HepG2 (cell line): ENCODE data around the gene AIF1. TPM values are rescaled to one million over a fixed set of nuclear protein-coding genes. Genes with fewer than 3 reads are reported as not detected.

Experiments used
- GATA4 ChIP-seq: sonication (generic); IDR thresholded peaks from 2 replicates; pipeline ENCODE4 v1.6.1; 2016; ENCODE audit warnings: antibody characterized with exemption, low read depth, borderline replicate concordance
- GATAD2A ChIP-seq: IDR thresholded peaks from 2 replicates; pipeline ENCODE4 v1.6.1; 2016
- GZF1 ChIP-seq: sonication (generic); formaldehyde crosslinking; IDR thresholded peaks from 2 replicates; pipeline ENCODE4 v1.5.1; 2020; ENCODE audit warnings: mild to moderate bottlenecking, missing genetic modification reagents
- HES4 ChIP-seq: sonication (generic); formaldehyde crosslinking; IDR thresholded peaks from 2 replicates; pipeline ENCODE4 v1.9.0; 2021; ENCODE audit warnings: mild to moderate bottlenecking, missing genetic modification reagents, borderline replicate concordance
- HNRNPH1 ChIP-seq: fragments of 200-400 bp; formaldehyde crosslinking; optimal IDR thresholded peaks from 2 replicates; pipeline ENCODE3; 2017; ENCODE audit warnings: mild to moderate bottlenecking, low read depth, low read length
- KAT2B ChIP-seq: fragments of 150-350 bp; IDR thresholded peaks from 2 replicates; pipeline ENCODE4 v1.6.1; 2014; ENCODE audit warnings: low read depth, low read length, borderline replicate concordance
- POLR2AphosphoS2 ChIP-seq: IDR thresholded peaks from 2 replicates; pipeline ENCODE4 v1.6.1; 2011; ENCODE audit warnings: low read depth, low read length, improper control_type of control experiment
- SSRP1 ChIP-seq: IDR thresholded peaks from 2 replicates; pipeline ENCODE4 v1.6.1; 2016; ENCODE audit warnings: control low read depth
- ZNF564 ChIP-seq: sonication (generic); formaldehyde crosslinking; IDR thresholded peaks from 2 replicates; pipeline ENCODE4 v1.8.1; 2023; ENCODE audit warnings: mild to moderate bottlenecking, missing genetic modification reagents
- ZNF605 ChIP-seq: sonication (generic); formaldehyde crosslinking; IDR thresholded peaks from 2 replicates; pipeline ENCODE4 v1.8.0; 2022; ENCODE audit warnings: mild to moderate bottlenecking, missing genetic modification reagents
- ZNF615 ChIP-seq: sonication (generic); formaldehyde crosslinking; IDR thresholded peaks from 2 replicates; pipeline ENCODE4 v1.5.0; 2020; ENCODE audit warnings: mild to moderate bottlenecking, missing genetic modification reagents, borderline replicate concordance
- ZNF737 ChIP-seq: sonication (generic); formaldehyde crosslinking; IDR thresholded peaks from 2 replicates; pipeline ENCODE4 v1.5.0; 2020; ENCODE audit warnings: missing genetic modification reagents, mild to moderate bottlenecking, borderline replicate concordance
- ZNF780A ChIP-seq: sonication (generic); formaldehyde crosslinking; IDR thresholded peaks from 2 replicates; pipeline ENCODE4 v1.8.0; 2022; ENCODE audit warnings: mild to moderate bottlenecking, missing genetic modification reagents, moderate library complexity
- polyA plus RNA-seq, 8 experiments: library from polyadenylated mRNA; depleted of rRNA in 3 of 8; stranded (reverse) in 7 of 8; unstranded in 1 of 8; fragments of >200 nt; fragmentation: Illumina TruSeq in 4 of 8; extraction: Trizol in 4 of 8; gene quantifications; 2 replicates each; pipeline versions ENCODE4 v1.2.1 to v1.2.3, GENCODE V29; 2011 to 2016; ENCODE audit warnings: low read depth in 4 of 8, missing spikeins in 1 of 8, mixed read lengths in 1 of 8; ENCODE audit not compliant: insufficient read depth in 1 of 8
- total RNA-seq, 5 experiments: library from RNA; depleted of rRNA; stranded (reverse); fragments of >200 nt; fragmentation: Illumina TruSeq; extraction: Trizol; gene quantifications; 2 replicates each; pipeline ENCODE4 v1.2.3, GENCODE V29; 2016; ENCODE audit warnings: low read depth in 1 of 5
- TF ChIP-seq, protein P1 (sequence below): sonication (generic); formaldehyde crosslinking; IDR thresholded peaks from 2 replicates; pipeline ENCODE4 v1.8.1; 2022; ENCODE audit warnings: mild to moderate bottlenecking, missing genetic modification reagents
- TF ChIP-seq, protein P2 (sequence below): sonication (generic); formaldehyde crosslinking; IDR thresholded peaks from 2 replicates; pipeline ENCODE4 v1.5.1; 2020; ENCODE audit warnings: missing genetic modification reagents, mild to moderate bottlenecking, borderline replicate concordance
- TF ChIP-seq, protein P3 (sequence below): sonication (generic); formaldehyde crosslinking; conservative IDR thresholded peaks from 2 replicates; pipeline ENCODE4 v1.4.0; 2020; ENCODE audit warnings: missing genetic modification reagents
- TF ChIP-seq, protein P4 (sequence below): sonication (generic); formaldehyde crosslinking; IDR thresholded peaks from 2 replicates; pipeline ENCODE4 v1.4.0; 2020; ENCODE audit warnings: mild to moderate bottlenecking, missing genetic modification reagents, borderline replicate concordance
- TF ChIP-seq, protein P5 (sequence below): sonication (generic); formaldehyde crosslinking; IDR thresholded peaks from 2 replicates; pipeline ENCODE4 v1.4.0; 2020; ENCODE audit warnings: missing genetic modification reagents
- TF ChIP-seq, protein P6 (sequence below): sonication (generic); formaldehyde crosslinking; IDR thresholded peaks from 2 replicates; pipeline ENCODE4 v1.8.0; 2022; ENCODE audit warnings: missing genetic modification reagents, low read depth, mild to moderate bottlenecking, borderline replicate concordance

AIF1 gene
- total and polyA plus RNA-seq, 2 of the 13 experiments (the other 11 are each of a cell fraction or from before 2014, with no cell fraction given): 1.5 TPM; not detected in 1

DNA sequence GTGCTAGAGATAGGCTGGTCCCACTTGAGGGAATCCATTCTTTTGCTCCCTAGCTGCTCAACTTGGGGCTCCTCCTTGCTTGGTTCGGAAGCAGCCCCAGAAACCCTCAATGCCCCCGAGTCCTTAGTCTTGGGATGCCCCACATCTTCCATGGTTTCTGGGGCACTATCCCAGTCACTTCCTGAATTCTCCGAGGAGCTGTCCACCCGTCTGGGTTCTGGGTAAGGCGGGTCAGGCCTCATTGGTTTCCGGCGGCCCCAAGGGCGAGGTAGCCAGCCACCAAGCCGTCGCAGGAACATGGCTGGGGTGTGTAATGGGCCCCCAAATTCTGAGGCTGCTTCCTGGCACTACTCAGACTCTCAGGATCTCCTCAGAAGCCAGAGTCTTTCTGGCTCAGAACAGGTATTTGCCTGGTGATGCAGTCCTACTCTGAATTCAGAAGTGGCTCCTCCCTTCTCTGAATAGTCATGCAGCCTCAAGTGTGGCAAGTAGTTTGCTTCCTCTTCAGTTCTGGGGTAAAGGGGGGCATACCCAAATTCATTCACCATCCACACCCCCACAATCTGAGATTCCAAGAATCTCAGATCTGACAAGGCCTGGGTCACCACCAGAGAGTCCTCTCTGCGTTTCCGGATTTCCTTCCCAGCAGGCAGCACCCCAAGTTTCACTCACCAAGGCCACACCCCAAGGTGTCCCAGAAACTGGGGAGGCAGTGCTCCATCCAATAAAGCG lies 44.8 kb downstream of the AIF1 start (continued):
- TF ChIP-seq, protein P1, sequence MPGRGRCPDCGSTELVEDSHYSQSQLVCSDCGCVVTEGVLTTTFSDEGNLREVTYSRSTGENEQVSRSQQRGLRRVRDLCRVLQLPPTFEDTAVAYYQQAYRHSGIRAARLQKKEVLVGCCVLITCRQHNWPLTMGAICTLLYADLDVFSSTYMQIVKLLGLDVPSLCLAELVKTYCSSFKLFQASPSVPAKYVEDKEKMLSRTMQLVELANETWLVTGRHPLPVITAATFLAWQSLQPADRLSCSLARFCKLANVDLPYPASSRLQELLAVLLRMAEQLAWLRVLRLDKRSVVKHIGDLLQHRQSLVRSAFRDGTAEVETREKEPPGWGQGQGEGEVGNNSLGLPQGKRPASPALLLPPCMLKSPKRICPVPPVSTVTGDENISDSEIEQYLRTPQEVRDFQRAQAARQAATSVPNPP: no peak
- TF ChIP-seq ZNF615 (CRISPR knock-in tag) (0 out of 2 replicates have a peak, but pooled peaks have one; percentile 4), ZNF605 (CRISPR knock-in tag) (peak; percentile 50; the same call in 1 of the 2 replicates), HNRNPH1 (no peak), POLR2AphosphoS2 (no peak), GATAD2A (no peak), GZF1 (CRISPR knock-in tag) (0 out of 2 replicates have a peak, but pooled peaks have one; percentile 2), ZNF780A (0 out of 2 replicates have a peak, but pooled peaks have one; percentile 13), HES4 (CRISPR knock-in tag) (no peak), KAT2B (no peak), ZNF737 (0 out of 2 replicates have a peak, but pooled peaks have one; percentile 58), SSRP1 (CRISPR knock-in tag) (peak; percentile 54; the same call in 1 of the 2 replicates), ZNF564 (CRISPR knock-in tag) (no peak; the same call in 1 of the 2 replicates), GATA4 (peak; percentile 52; the same call in 1 of the 2 replicates)
- TF ChIP-seq, protein P2, sequence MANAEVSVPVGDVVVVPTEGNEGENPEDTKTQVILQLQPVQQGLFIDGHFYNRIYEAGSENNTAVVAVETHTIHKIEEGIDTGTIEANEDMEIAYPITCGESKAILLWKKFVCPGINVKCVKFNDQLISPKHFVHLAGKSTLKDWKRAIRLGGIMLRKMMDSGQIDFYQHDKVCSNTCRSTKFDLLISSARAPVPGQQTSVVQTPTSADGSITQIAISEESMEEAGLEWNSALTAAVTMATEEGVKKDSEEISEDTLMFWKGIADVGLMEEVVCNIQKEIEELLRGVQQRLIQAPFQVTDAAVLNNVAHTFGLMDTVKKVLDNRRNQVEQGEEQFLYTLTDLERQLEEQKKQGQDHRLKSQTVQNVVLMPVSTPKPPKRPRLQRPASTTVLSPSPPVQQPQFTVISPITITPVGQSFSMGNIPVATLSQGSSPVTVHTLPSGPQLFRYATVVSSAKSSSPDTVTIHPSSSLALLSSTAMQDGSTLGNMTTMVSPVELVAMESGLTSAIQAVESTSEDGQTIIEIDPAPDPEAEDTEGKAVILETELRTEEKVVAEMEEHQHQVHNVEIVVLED: no peak
- TF ChIP-seq, protein P3, sequence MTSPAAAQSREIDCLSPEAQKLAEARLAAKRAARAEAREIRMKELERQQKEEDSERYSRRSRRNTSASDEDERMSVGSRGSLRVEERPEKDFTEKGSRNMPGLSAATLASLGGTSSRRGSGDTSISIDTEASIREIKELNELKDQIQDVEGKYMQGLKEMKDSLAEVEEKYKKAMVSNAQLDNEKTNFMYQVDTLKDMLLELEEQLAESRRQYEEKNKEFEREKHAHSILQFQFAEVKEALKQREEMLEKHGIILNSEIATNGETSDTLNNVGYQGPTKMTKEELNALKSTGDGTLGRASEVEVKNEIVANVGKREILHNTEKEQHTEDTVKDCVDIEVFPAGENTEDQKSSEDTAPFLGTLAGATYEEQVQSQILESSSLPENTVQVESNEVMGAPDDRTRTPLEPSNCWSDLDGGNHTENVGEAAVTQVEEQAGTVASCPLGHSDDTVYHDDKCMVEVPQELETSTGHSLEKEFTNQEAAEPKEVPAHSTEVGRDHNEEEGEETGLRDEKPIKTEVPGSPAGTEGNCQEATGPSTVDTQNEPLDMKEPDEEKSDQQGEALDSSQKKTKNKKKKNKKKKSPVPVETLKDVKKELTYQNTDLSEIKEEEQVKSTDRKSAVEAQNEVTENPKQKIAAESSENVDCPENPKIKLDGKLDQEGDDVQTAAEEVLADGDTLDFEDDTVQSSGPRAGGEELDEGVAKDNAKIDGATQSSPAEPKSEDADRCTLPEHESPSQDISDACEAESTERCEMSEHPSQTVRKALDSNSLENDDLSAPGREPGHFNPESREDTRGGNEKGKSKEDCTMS (CRISPR knock-in tag): no peak
- TF ChIP-seq, protein P4, sequence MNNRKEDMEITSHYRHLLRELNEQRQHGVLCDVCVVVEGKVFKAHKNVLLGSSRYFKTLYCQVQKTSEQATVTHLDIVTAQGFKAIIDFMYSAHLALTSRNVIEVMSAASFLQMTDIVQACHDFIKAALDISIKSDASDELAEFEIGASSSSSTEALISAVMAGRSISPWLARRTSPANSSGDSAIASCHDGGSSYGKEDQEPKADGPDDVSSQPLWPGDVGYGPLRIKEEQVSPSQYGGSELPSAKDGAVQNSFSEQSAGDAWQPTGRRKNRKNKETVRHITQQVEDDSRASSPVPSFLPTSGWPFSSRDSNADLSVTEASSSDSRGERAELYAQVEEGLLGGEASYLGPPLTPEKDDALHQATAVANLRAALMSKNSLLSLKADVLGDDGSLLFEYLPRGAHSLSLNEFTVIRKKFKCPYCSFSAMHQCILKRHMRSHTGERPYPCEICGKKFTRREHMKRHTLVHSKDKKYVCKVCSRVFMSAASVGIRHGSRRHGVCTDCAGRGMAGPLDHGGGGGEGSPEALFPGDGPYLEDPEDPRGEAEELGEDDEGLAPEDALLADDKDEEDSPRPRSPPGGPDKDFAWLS (CRISPR knock-in tag): no peak
- TF ChIP-seq, protein P5, sequence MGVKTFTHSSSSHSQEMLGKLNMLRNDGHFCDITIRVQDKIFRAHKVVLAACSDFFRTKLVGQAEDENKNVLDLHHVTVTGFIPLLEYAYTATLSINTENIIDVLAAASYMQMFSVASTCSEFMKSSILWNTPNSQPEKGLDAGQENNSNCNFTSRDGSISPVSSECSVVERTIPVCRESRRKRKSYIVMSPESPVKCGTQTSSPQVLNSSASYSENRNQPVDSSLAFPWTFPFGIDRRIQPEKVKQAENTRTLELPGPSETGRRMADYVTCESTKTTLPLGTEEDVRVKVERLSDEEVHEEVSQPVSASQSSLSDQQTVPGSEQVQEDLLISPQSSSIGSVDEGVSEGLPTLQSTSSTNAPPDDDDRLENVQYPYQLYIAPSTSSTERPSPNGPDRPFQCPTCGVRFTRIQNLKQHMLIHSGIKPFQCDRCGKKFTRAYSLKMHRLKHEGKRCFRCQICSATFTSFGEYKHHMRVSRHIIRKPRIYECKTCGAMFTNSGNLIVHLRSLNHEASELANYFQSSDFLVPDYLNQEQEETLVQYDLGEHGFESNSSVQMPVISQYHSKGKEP: no peak
- TF ChIP-seq, protein P6, sequence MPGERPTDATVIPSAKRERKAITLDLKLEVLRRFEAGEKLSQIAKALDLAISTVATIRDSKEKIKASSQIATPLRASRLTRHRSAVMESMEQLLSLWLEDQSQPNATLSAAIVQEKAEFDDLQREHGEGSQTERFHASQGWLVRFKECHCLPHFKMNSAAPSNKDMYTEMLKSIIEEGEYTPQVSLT (CRISPR knock-in tag): no peak
